ENCODE results near the gene RAB3B. TPM values are rescaled to one million over a fixed set of nuclear protein-coding genes. Genes with fewer than 3 reads are reported as not detected.

Gene RAB3B
- polyA plus RNA-seq, 3 donors = under 0.01 TPM; not detected in 2

DNA sequence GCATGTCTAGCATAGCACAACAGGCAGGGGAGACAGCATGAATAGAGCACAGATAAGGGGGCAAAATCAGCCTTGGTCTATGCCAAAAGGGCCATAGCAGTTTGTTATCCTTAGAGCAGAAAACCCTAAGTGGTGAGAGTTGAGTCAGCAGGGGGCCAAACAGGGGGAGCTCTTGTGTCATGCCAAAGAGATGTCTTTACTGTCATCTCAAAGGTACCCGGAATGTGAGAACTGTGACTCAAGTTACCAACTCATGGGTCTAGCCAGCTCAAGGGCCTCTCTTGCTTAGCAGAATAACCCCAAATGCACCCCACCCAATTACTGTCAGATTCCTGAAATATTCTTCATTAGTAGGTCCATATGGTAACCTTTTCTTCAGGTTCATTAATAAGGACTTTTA lies 66.0 kb downstream of the RAB3B start:
- no peaks in the 10 kb centered on the region for H3K4me1 Mint-ChIP-seq
- WGBS (ENCODE audit: insufficient coverage) = 89% methylated on average over 1 of the region's 1 CpG
- Histone ChIP-seq H2AFZ (ENCODE audit: insufficient read depth, low read depth, low read length, poor library complexity, severe bottlenecking) (no peak overlapping the region), H3K9ac (ENCODE audit: insufficient read depth, low read length, poor library complexity, severe bottlenecking) (no peak overlapping the region), H3K27me3 (ENCODE audit: control insufficient read depth in 2 of 2, insufficient read depth in 2 of 2, low read length in 2 of 2) (peaks cover 2% of the 10 kb centered on the region in 2 donors), H4K20me1 (ENCODE audit: insufficient read depth, low read length) (no peaks in the 10 kb centered on the region), H3K4me3 (replicated peaks in 1 of 3; ENCODE audit: low read depth in 2 of 3, low read length in 3 of 3) (no peak overlapping the region), H3K4me1 (ENCODE audit: control insufficient read depth in 1 of 2, insufficient read depth in 2 of 2, low read length in 2 of 2) (no peaks in the 10 kb centered on the region), H3K9me3 (replicated peaks in 1 of 2; ENCODE audit: control insufficient read depth in 1 of 2, insufficient read depth in 1 of 2, low read length in 2 of 2) (no peaks in the 10 kb centered on the region), H3K4me2 (replicated peaks; ENCODE audit: extremely low read depth, low read length, poor library complexity, severe bottlenecking) (no peak overlapping the region), H3K79me2 (ENCODE audit: insufficient read depth, low read length) (no peaks in the 10 kb centered on the region), H3K27ac (ENCODE audit: low read depth in 1 of 2, low read length in 2 of 2) (no peak overlapping the region), H3K36me3 (replicated peaks in 1 of 2; ENCODE audit: control insufficient read depth in 1 of 2, insufficient read depth in 2 of 2, low read length in 2 of 2) (no peaks in the 10 kb centered on the region)
- no peak overlapping the region for H3K27ac Mint-ChIP-seq
- TF ChIP-seq, protein P1, sequence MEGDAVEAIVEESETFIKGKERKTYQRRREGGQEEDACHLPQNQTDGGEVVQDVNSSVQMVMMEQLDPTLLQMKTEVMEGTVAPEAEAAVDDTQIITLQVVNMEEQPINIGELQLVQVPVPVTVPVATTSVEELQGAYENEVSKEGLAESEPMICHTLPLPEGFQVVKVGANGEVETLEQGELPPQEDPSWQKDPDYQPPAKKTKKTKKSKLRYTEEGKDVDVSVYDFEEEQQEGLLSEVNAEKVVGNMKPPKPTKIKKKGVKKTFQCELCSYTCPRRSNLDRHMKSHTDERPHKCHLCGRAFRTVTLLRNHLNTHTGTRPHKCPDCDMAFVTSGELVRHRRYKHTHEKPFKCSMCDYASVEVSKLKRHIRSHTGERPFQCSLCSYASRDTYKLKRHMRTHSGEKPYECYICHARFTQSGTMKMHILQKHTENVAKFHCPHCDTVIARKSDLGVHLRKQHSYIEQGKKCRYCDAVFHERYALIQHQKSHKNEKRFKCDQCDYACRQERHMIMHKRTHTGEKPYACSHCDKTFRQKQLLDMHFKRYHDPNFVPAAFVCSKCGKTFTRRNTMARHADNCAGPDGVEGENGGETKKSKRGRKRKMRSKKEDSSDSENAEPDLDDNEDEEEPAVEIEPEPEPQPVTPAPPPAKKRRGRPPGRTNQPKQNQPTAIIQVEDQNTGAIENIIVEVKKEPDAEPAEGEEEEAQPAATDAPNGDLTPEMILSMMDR (IDR thresholded peaks at IDR 0.05) = no peak
- H3K9me3 Mint-ChIP-seq = peaks cover 0 to 2% (median 0%) of the 10 kb centered on the region in 7 donors
- no peaks in the 10 kb centered on the region for H3K36me3 Mint-ChIP-seq
- no peak for DNase-seq
- no peak overlapping the region for H3K4me3 Mint-ChIP-seq
- H3K27me3 Mint-ChIP-seq (ENCODE audit: low read depth in 3 of 3) = peaks cover 4 to 16% (median 9%) of the 10 kb centered on the region in 3 donors
- intact Hi-C loops (cut with micrococcal nuclease) = no loop called here

DNA sequence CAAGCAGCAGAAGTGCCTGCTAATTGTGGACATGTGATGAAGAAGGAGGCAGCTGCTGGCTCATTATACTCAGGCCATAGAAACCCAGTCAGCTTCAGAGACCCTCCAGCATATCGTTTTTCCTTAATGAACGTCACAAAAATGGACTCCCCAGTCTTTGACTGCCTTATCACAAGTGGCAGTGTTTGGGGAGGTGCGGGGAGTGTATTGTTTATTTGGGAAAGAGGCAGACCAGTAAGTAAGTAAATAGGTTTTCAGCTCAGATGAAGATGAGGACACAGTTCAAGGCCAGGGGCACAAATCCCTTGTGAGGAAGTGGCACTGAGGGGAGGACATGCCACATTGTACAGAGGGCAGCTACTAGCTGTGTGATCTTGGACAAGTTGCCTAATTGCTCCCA lies 68.5 kb downstream of the RAB3B start:
- intact Hi-C loops (cut with micrococcal nuclease) = no loop called here
- no peaks in the 10 kb centered on the region for H4K20me1 ChIP-seq (ENCODE audit: insufficient read depth, low read length)
- peaks cover 7 to 15% (median 8%) of the 10 kb centered on the region in 3 donors for H3K27me3 Mint-ChIP-seq (ENCODE audit: low read depth in 3 of 3)
- H3K27ac Mint-ChIP-seq = no peak overlapping the region
- no peak overlapping the region for H3K27ac ChIP-seq (ENCODE audit: low read depth in 1 of 2, low read length in 2 of 2)
- 89% methylated on average over 1 of the region's 3 CpGs for WGBS (ENCODE audit: insufficient coverage)
- no peaks in the 10 kb centered on the region for H3K9me3 ChIP-seq (replicated peaks in 1 of 2; ENCODE audit: control insufficient read depth in 1 of 2, insufficient read depth in 1 of 2, low read length in 2 of 2)
- peaks cover 0 to 1% (median 0%) of the 10 kb centered on the region in 7 donors for H3K9me3 Mint-ChIP-seq
- no peaks in the 10 kb centered on the region for H3K79me2 ChIP-seq (ENCODE audit: insufficient read depth, low read length)
- TF ChIP-seq, protein P1 (IDR thresholded peaks at IDR 0.05) = no peak
- H3K4me2 ChIP-seq (replicated peaks; ENCODE audit: extremely low read depth, low read length, poor library complexity, severe bottlenecking) = no peak overlapping the region
- no peaks in the 10 kb centered on the region for H3K27me3 ChIP-seq (ENCODE audit: control insufficient read depth in 2 of 2, insufficient read depth in 2 of 2, low read length in 2 of 2)
- no peak overlapping the region for H2AFZ ChIP-seq (ENCODE audit: insufficient read depth, low read depth, low read length, poor library complexity, severe bottlenecking)
- no peak overlapping the region for H3K4me3 ChIP-seq (replicated peaks in 1 of 3; ENCODE audit: low read depth in 2 of 3, low read length in 3 of 3)
- no peaks in the 10 kb centered on the region for H3K36me3 Mint-ChIP-seq
- no peak overlapping the region for H3K9ac ChIP-seq (ENCODE audit: insufficient read depth, low read length, poor library complexity, severe bottlenecking)
- no peaks in the 10 kb centered on the region for H3K36me3 ChIP-seq (replicated peaks in 1 of 2; ENCODE audit: control insufficient read depth in 1 of 2, insufficient read depth in 2 of 2, low read length in 2 of 2)
- DNase-seq = no peak
- H3K4me1 Mint-ChIP-seq = no peaks in the 10 kb centered on the region
- H3K4me1 ChIP-seq (ENCODE audit: control insufficient read depth in 1 of 2, insufficient read depth in 2 of 2, low read length in 2 of 2) = no peaks in the 10 kb centered on the region
- no peak overlapping the region for H3K4me3 Mint-ChIP-seq

Data from CD14-positive monocyte (primary cell).